Activated naive CD4-positive, alpha-beta T cell treated with anti-CD3 and anti-CD28 coated beads for 36 hours (primary cell): ENCODE measurements around the gene ZNF672. TPM values are rescaled to one million over a fixed set of nuclear protein-coding genes. Genes with fewer than 3 reads are reported as not detected.

Experiments
- CTCF ChIA-PET: fragments of 350-600 bp; sonication (Branson Sonifier 250); formaldehyde crosslinking; loops from one replicate; lab custom pipeline; 2021; ENCODE audit warnings: antibody characterized with exemption; lab: Charles Lee
- DNase-seq: peaks from one replicate; pipeline ENCODE4 v3.0.0-alpha.2; 2020
- H3K27ac Mint-ChIP-seq: one replicate; pipeline ENCODE4 v1.8.0; 2021; ENCODE audit warnings: mild to moderate bottlenecking, mixed read lengths
- H3K27me3 Mint-ChIP-seq: one replicate; pipeline ENCODE4 v1.8.0; 2021; ENCODE audit warnings: low read depth, mixed read lengths
- H3K36me3 Mint-ChIP-seq: one replicate; pipeline ENCODE4 v1.8.0; 2021; ENCODE audit warnings: low read depth, mixed read lengths
- H3K4me1 Mint-ChIP-seq: one replicate; pipeline ENCODE4 v1.8.0; 2021; ENCODE audit warnings: low read depth, mixed read lengths
- H3K4me3 Mint-ChIP-seq: one replicate; pipeline ENCODE4 v1.8.0; 2021; ENCODE audit warnings: mild to moderate bottlenecking, moderate library complexity, mixed read lengths
- H3K9me3 Mint-ChIP-seq: one replicate; pipeline ENCODE4 v1.8.0; 2021; ENCODE audit warnings: mixed read lengths
- intact Hi-C: fragments of 100-400 bp; cut with micrococcal nuclease; formaldehyde crosslinking; loops from one replicate; pipeline ENCODE4 v1.15.1; 2023
- total RNA-seq, 2 experiments: library from RNA; stranded (reverse); gene quantifications; one replicate each; pipeline ENCODE4 v1.2.3, GENCODE V29; 2021

Gene ZNF672
- total RNA-seq, 2 experiments from 2014 or later, result 51.6 to 53.4 TPM

DNA sequence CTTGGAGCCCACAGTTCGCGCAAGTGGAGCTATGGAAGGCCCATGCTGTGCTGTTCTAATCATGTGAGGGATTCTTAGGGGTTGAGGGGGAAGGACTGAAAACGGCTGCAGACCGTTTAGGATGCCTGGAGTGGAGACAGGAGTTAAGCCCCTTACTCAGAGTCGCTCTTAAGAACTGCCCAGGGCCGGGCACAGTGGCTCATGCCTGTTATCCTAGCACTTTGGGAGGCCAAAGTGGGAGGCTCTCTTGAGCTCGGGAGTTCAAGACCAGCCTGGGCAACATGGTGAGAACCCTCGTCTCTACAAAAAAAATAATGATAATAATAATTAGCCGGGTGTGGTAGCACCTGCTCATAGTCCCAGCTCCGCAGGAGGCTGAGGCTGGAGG lies 1.1 kb downstream of the ZNF672 start:
- Mint-ChIP-seq H3K36me3 (peaks cover 8% of the 10 kb centered on the region), H3K9me3 (no peaks in the 10 kb centered on the region), H3K4me3 (no peak overlapping the region), H3K27ac (no peak overlapping the region), H3K27me3 (no peaks in the 10 kb centered on the region), H3K4me1 (peaks cover 22% of the 10 kb centered on the region)
- CTCF ChIA-PET, result interaction anchor here (0.6 to 2.2 kb wide), 4 partner anchors 19 to 63 kb away, joined by 3 to 14 read pairs (median 4); partner anchors contain the start of gene ZNF692
- DNase-seq, result no peak
- intact Hi-C loops, result no loop called here

- Mint-ChIP-seq H3K4me3 (peak overlapping the region; percentile 2), H3K27me3 (no peaks in the 10 kb centered on the region), H3K4me1 (peaks cover 22% of the 10 kb centered on the region), H3K36me3 (peaks cover 15% of the 10 kb centered on the region), H3K27ac (no peak overlapping the region), H3K9me3 (no peaks in the 10 kb centered on the region)
- CTCF ChIA-PET, result interaction anchor here (1.1 to 1.7 kb wide), 4 partner anchors 13 to 18 kb away, joined by 3 to 16 read pairs (median 4); partner anchors contain the start of gene ZNF692
- DNase-seq, result no peak
- intact Hi-C loops, result no loop called here
These were observed 2.9 kb downstream of the ZNF672 start for GRCh38 chr1:248840946-248841345.

DNA sequence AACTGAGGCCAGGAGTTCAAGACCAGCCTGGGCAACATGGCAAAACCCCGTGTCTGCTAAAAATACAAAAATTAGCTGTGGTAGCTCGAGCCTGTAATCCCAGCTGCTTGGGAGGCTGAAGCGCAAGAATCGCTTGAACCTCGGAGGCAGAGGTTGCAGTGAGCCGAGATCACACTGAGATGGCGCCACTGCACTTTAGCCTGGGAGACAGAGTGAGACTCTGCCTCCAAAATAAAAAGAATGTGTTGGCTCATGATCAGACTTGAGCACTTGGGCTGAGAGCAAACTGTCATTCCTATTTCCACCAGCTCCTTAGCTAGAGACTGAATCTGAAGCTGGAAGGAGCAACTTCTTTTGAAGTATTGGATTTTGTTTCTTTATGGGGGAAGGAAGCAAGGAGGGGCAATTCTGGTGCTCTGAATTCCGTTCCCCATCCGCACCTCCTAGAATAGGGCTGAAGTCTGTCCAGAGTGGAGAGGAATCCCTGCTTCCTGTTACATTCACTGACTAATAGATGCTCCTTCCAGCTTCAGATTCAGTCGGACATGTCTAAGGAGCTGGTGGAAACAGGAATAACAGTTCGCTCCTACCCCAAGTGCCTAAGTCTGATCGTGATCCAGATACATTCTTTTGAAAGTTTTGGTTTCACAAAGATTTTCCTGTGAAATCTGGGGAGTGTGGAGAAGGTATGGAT lies 3.8 kb downstream of the ZNF672 start:
- CTCF ChIA-PET, result interaction anchor here (0.8 to 1.7 kb wide), 7 partner anchors 14 to 73 kb away, joined by 3 to 16 read pairs (median 4); partner anchors contain the start of gene ZNF692
- no peaks in the 10 kb centered on the region for H3K27me3 Mint-ChIP-seq
- H3K9me3 Mint-ChIP-seq, result no peaks in the 10 kb centered on the region
- DNase-seq, result peak; percentile 48
- no peak overlapping the region for H3K4me3 Mint-ChIP-seq
- peaks cover 16% of the 10 kb centered on the region for H3K36me3 Mint-ChIP-seq
- H3K4me1 Mint-ChIP-seq, result peaks cover 22% of the 10 kb centered on the region
- intact Hi-C loops, result no loop called here
- no peak overlapping the region for H3K27ac Mint-ChIP-seq

GRCh38 chr1:248842781-248843331 lies 4.8 kb downstream of the ZNF672 start:
- intact Hi-C loops, result no loop called here
- Mint-ChIP-seq H3K4me1 (peaks cover 22% of the 10 kb centered on the region), H3K27me3 (no peaks in the 10 kb centered on the region), H3K9me3 (no peaks in the 10 kb centered on the region), H3K36me3 (peaks cover 17% of the 10 kb centered on the region), H3K27ac (no peak overlapping the region), H3K4me3 (no peak overlapping the region)
- CTCF ChIA-PET, result interaction anchor here (1.0 to 3.9 kb wide), 3 partner anchors 16 to 83 kb away, joined by 3 to 11 read pairs (median 5); partner anchors contain the start of gene ZNF692
- no peak for DNase-seq

DNA sequence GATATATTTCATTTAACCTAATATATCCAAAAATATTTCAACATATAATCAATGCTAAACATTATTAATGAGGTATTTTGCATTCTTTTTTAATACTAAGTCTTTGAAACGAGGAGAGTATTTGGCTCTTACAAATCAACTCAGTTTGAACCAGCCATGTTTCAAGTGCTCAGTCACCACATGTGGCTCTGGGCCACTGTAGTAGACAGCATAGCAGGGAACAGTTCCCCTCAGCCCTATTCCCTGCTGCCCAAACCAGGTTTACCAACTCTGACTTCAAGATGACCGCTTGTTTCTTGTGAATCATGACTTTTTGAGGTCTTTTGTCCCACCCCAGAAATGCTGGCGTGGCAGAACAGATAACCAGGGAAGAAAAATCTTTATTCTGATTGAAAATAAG lies 5.7 kb downstream of the ZNF672 start:
- H3K9me3 Mint-ChIP-seq, result no peaks in the 10 kb centered on the region
- H3K4me3 Mint-ChIP-seq, result no peak overlapping the region
- intact Hi-C loops, result no loop called here
- peaks cover 18% of the 10 kb centered on the region for H3K36me3 Mint-ChIP-seq
- no peak for DNase-seq
- H3K27ac Mint-ChIP-seq, result no peak overlapping the region
- H3K4me1 Mint-ChIP-seq, result peaks cover 22% of the 10 kb centered on the region
- H3K27me3 Mint-ChIP-seq, result no peaks in the 10 kb centered on the region
- CTCF ChIA-PET, result interaction anchor here (1.9 to 3.9 kb wide), 2 partner anchors 15 to 82 kb away, joined by 5 to 11 read pairs; partner anchors contain the start of gene ZNF692

DNA sequence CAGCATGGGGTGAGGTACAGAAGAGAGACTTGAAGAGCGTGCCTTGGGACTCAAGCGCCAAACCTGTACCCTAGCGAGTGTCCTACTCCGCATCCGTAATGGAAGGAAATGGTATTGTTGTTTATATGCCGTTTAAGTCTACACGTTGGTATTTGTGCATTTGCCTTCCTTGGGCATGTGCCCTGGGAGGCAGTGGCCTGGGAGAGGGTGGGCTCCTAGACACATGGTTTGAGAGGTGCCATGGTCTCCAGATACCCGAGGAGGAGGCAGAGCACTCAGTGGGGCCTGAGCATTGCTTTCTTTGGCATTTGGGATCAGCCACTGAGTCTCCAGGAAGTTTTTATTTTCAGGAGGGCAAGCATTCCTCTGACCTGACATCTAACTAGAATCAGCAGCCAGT lies 6.5 kb downstream of the ZNF672 start:
- DNase-seq, result no peak
- H3K4me3 Mint-ChIP-seq, result no peak overlapping the region
- intact Hi-C loops, result no loop called here

GRCh38 chr1:248847181-248847955 lies 9.3 kb downstream of the ZNF672 start:
- Mint-ChIP-seq H3K36me3 (peaks cover 17% of the 10 kb centered on the region), H3K4me3 (no peak overlapping the region), H3K27me3 (no peaks in the 10 kb centered on the region), H3K27ac (no peak overlapping the region), H3K9me3 (no peaks in the 10 kb centered on the region), H3K4me1 (no peaks in the 10 kb centered on the region)
- intact Hi-C loops, result no loop called here
- CTCF ChIA-PET, result no interaction called here
- no peak for DNase-seq

More for the DNA sequence above, 6.5 kb downstream of the ZNF672 start:
- Mint-ChIP-seq H3K9me3 (no peaks in the 10 kb centered on the region), H3K4me1 (peaks cover 17% of the 10 kb centered on the region), H3K27me3 (no peaks in the 10 kb centered on the region), H3K36me3 (peaks cover 20% of the 10 kb centered on the region), H3K27ac (no peak overlapping the region)
- CTCF ChIA-PET, result interaction anchor here (3.9 kb wide), 1 partner anchor 14 kb away, joined by 11 read pairs; the partner anchor contains the start of gene ZNF692

DNA sequence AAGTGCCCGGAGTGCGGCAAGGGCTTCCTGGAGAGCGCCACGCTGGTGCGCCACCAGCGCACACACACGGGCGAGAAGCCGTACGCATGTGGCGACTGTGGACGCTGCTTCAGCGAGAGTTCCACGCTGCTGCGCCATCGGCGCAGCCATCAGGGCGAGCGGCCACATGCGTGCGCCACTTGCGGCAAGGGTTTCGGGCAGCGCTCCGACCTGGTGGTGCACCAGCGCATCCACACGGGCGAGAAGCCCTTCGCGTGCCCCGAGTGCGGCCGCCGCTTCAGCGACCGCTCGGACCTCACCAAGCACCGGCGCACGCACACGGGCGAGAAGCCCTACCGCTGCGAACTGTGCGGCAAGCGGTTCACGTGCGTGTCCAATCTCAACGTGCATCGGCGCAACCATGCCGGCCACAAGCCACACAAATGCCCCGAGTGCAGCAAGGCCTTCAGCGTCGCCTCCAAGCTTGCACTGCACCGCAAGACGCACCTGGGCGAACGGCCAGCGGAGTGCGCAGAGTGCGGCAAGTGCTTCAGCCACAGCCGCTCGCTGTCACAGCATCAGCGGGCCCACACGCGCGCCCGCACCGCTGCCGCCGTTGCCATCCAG lies 10.0 kb downstream of the ZNF672 start:
- intact Hi-C loops, result no loop called here
- Mint-ChIP-seq H3K36me3 (peaks cover 16% of the 10 kb centered on the region), H3K27ac (no peak overlapping the region), H3K4me3 (no peak overlapping the region), H3K4me1 (no peaks in the 10 kb centered on the region), H3K9me3 (no peaks in the 10 kb centered on the region), H3K27me3 (no peaks in the 10 kb centered on the region)
- DNase-seq, result no peak
- CTCF ChIA-PET, result no interaction called here

- intact Hi-C loops, result no loop called here
- CTCF ChIA-PET, result no interaction called here
These were observed 10.6 kb downstream of the ZNF672 start for GRCh38 chr1:248848602-248849001.

DNA sequence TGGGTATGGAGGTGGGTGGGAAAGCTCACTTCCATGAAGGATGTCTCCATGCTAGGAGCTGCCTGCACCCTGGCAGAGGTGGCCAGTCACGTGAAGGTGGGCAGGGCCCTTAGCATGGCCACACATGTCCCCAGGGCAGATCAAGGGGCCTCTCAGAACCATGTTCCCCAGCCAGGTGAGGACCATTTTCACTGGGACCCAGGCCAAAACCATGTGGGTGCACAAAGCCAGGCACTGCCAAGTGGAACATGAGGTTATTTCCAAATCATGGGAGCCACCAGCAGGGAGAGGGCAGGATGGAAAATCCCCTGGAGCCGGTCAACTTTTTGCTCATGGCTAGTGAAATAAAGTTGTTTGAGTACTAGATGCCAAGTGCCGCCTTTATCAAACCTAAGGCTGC lies 11.1 kb downstream of the ZNF672 start:
- intact Hi-C loops, result no loop called here
- H3K27ac Mint-ChIP-seq, result peak overlapping the region; percentile 27
- CTCF ChIA-PET, result no interaction called here
- no peaks in the 10 kb centered on the region for H3K9me3 Mint-ChIP-seq
- H3K4me3 Mint-ChIP-seq, result no peak overlapping the region
- no peak for DNase-seq
- no peaks in the 10 kb centered on the region for H3K27me3 Mint-ChIP-seq
- peaks cover 18% of the 10 kb centered on the region for H3K36me3 Mint-ChIP-seq
- peaks cover 4% of the 10 kb centered on the region for H3K4me1 Mint-ChIP-seq

More at GRCh38 chr1:248848602-248849001, 10.6 kb downstream of the ZNF672 start:
- DNase-seq, result no peak
- no peaks in the 10 kb centered on the region for H3K27me3 Mint-ChIP-seq
- no peaks in the 10 kb centered on the region for H3K9me3 Mint-ChIP-seq
- peak overlapping the region; percentile 27 for H3K27ac Mint-ChIP-seq
- H3K4me1 Mint-ChIP-seq, result no peaks in the 10 kb centered on the region
- peaks cover 14% of the 10 kb centered on the region for H3K36me3 Mint-ChIP-seq
- no peak overlapping the region for H3K4me3 Mint-ChIP-seq

GRCh38 chr1:248849637-248850036 lies 11.6 kb downstream of the ZNF672 start:
- H3K27ac Mint-ChIP-seq, result peak overlapping the region; percentile 14
- H3K27me3 Mint-ChIP-seq, result no peaks in the 10 kb centered on the region
- peaks cover 20% of the 10 kb centered on the region for H3K36me3 Mint-ChIP-seq
- CTCF ChIA-PET, result interaction anchor here (1.1 kb wide), 1 partner anchor 9 kb away, joined by 6 read pairs; the partner anchor contains the start of gene ZNF692
- no peak overlapping the region for H3K4me3 Mint-ChIP-seq
- intact Hi-C loops, result no loop called here
- peaks cover 9% of the 10 kb centered on the region for H3K4me1 Mint-ChIP-seq
- no peaks in the 10 kb centered on the region for H3K9me3 Mint-ChIP-seq
- DNase-seq, result no peak

DNA sequence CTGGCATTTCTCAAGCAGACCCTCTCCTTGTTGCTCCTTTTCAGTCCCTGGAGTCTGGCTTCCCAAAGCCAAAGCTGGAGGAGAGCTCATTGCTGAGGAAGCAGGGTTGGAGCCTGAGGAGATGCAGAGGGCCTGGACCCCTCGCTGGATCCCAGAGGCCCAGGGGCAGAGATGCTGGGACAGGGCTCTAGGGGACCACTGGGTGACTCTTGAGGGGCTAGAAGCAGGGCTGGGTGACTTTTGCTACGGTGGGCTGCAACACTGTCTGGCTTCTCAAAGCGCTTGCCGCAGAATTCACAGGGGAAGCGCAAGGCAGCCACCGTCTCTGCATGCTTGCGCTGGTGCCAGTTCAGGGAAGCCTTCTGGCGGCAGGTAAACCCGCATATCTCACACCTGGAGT lies 12.1 kb downstream of the ZNF672 start:
- Mint-ChIP-seq H3K36me3 (peaks cover 24% of the 10 kb centered on the region), H3K4me1 (peaks cover 14% of the 10 kb centered on the region), H3K4me3 (no peak overlapping the region), H3K27ac (peak overlapping the region; percentile 14), H3K9me3 (no peaks in the 10 kb centered on the region), H3K27me3 (no peaks in the 10 kb centered on the region)
- no peak for DNase-seq
- CTCF ChIA-PET, result interaction anchor here (1.1 kb wide), 1 partner anchor 8 kb away, joined by 6 read pairs; the partner anchor contains the start of gene ZNF692
- intact Hi-C loops, result no loop called here
